ENCODE results near the gene RIT2.

RIT2 gene

DNA sequence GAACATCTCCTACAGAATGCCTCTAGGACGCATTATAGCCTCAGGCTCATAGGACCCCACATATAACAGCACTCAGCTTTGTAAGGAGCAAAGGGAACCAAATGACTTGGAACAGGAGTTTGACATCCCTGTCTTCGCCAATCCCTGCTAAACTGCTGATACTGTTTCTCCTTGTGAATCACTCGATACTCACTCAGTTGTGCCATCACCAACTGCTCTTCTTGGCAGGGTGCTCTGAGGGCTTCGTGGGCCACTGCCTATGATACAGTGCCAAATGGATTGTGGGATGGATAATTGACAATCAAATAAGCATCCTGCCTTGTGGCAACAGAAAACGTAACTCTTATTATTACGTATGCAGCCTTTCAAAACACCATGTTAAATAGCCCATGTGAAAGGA is 396.3 kb downstream of the RIT2 start:
- DNase-seq (ENCODE audit: low read depth, low spot score): no peak
- H3K27ac ChIP-seq: no peak overlapping the region

DNA sequence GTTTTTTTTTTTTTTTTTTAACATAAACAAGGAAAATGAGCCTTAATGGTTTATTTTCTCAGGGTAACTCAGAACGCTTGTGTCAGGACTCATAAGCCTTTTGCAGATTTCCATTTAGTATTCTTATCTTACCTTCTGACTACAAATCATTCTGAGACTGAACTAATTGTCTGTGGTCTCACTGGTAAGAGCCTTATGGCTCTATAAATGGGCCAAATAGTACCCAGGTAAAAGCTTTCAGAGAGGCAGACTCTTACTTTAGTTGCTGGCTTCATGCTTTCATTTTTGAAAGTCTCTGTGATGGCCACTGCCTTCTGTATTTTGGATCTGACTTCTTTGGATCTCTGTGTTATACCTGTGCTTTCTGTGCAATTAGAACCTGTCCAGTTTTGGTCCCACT is 403.4 kb downstream of the RIT2 start:
- no peak overlapping the region for H3K27ac ChIP-seq
- DNase-seq (ENCODE audit: low read depth, low spot score): no peak

DNA sequence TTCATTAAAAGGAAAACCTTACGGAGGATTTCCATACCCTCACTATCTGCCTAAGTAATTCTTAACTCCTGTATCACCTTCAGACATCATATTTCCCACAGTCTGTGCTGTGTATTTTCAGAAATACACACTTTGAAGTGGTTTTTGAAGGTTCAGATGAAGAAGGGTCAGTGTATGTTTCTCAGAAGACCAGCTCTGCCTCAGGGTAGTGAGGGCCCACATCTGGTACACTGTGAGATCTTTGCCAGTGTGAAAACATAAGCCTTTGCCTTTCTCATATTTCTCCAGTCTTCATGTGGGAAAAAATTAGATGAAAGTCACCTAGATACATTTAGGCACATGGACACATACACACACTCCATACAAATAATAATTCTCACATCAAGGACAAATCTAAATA is 408.4 kb downstream of the RIT2 start:
- DNase-seq (ENCODE audit: low read depth, low spot score): no peak
- peak overlapping the region; percentile 68 for H3K27ac ChIP-seq

DNA sequence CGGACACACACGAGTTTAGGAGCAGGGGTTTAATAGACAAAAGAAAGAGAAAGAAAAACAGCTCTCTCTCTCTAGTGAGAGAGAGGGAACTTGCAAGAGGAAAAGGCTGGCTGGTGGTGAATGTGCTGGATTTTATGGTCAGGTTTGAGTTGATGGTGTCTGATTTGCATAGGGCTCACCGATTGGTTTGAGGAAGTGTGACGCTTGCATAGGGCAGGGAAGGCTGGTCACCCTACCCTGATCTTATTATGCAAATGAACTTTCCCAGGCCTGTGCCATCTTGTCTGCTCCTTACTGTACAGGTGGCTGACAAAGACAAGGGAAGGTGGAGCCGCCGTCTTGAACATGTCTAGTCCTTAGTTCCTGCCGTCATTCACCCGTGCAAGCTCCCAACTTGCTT is 408.9 kb downstream of the RIT2 start:
- H3K27ac ChIP-seq: peak overlapping the region; percentile 68
- peak; percentile 93 for DNase-seq (ENCODE audit: low read depth, low spot score)

DNA sequence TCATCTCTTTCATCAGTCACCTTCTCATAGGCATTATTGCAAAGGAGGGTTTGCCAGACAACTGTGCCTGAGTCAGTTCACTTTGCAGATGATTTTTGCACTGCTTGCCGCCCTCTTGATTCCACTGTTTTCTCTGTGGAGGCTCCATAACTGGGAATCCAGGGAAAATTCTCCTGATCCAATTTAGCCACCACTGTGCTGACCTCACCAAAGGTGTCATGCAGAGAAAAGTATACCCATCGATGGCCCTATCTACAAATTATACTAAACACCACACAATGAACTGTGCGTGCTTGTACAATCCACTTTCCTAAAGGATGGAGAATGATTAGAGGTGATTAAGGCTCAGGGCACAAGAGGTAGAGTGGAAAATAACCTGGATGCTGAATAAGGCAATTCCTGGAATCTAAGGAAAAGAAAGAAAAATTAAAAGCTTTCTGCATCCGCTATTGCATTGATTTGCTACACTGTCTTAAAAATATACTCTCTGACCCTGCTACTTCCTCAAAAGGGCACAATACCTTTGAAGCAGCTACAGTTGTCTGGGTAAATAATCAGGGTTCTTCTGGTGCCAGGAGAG is 409.4 kb downstream of the RIT2 start:
- DNase-seq (ENCODE audit: low read depth, low spot score): no peak
- H3K27ac ChIP-seq: peak overlapping the region; percentile 68

Measured in epithelial cell of prostate (primary cell).